ENCODE data around the gene POLR2J.
"Not testable (repeated sequence)": the region's sequence is repeated elsewhere in the genome, so short reads cannot be mapped to it uniquely, and the experiment has no call there.

The POLR2J gene

DNA sequence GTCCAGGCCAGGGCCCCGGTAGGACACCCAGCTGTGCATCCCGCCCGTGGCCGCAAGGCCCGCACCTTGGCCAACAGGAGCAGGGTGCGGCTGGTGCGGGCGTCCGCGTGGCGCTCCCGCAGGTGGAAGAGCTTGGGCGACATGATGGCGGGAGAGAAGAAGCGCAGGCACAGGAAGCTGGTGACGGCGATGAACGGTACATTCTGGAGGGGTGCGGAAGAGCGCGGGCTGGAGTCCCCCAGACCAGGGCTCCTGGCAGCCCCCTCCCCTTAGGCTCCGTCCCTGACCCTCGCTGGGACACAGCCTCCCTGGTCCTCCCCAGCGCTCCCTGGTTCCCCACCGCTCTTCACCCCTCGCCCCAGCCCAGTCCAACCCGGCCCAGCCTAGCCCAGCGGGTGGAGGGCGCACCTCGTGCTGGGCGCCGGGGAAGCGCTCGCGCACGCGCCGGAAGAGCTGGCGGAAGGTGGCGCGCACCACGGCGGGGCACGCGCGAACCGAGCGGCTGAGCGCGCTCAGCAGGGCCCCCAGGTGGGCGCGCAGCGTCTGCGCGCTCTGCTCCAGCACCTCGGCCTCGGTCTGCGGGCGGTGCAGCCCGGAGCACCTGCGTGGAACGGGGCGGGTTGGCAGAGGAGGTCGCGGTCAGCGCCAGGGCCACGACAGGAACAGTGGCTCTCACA lies 15.9 kb upstream of the POLR2J start:
- DNase-seq: not testable (repeated sequence)

DNA sequence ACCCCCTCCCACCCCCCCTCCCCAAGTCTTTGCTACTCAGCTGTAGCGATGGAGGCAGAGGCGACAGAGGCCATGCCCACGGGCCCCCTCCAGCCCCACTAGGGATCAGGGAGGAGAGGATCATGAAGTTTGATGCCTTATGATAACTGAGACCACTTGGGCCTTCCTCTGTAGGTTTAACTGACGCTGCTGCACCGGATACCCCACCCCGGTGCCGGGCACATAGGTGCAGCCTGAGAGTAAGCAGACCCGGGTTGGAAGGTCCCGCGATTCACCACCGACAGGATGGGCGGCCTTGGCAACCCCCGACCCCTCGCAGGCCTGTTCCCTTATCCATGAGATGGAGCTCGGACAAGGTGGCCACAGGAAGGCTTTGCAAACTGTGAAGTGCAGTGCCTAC lies 15.3 kb upstream of the POLR2J start:
- not testable (repeated sequence) for DNase-seq

DNA sequence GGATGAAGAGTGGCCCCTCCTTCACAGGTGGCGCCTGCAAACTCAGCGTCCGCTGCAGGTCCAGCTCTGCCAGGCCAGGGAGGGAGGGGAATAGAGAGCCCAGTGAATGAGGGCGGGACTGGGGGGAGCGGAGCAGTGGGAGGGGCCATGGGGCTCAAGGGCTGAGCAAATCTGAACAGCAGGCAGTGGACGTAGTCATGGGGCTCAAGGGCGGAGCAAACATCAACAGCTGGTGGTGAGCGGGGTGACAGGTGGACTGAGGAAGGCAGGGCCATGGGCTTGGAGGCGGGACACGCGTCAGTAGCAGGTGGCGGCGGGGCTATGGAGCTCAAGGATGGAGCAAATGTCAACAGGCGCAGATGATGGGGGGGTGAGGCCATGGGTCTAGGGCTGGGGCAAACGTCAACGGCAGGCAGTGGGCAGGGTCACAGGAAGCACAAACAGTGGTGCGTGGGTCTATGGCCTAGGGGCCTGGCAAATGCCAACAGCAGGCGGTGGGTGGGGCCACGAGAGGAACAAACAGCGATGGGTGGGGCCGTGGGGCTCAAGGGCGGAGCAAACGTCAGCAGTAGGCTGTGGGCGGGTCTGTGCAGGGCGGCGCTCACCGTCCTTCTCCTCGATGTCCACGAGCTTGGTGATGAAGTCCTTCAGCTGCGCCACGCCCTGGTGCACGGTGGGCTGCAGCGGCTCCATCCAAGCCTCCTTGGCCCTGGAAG lies 14.7 kb upstream of the POLR2J start:
- not testable (repeated sequence) for DNase-seq

DNA sequence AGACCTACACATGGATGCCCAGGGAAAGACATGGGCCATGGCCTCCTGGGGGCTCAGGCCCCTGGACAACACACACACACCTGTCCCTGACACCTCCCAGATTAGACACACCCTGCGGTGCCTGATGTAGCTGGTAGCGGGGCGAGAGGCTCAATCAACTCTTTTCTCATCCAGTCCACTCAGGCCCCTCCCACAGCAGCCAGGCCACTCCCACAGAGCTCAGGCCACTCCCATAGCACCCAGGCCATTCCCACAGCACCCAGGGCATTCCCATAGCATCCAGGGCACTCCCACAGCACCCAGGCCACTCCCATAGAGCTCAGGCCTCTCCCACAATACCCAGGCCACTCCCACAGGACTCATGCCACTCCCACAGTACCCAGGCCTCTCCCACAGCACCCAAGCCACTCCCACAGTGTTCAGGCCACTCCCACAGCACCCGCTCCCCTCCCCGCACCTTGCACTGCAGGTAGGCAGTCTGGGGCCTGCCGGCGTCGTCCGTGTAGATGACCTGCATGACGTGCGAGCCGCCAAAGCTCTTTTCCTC lies 11.9 kb upstream of the POLR2J start:
- DNase-seq: not testable (repeated sequence)

DNA sequence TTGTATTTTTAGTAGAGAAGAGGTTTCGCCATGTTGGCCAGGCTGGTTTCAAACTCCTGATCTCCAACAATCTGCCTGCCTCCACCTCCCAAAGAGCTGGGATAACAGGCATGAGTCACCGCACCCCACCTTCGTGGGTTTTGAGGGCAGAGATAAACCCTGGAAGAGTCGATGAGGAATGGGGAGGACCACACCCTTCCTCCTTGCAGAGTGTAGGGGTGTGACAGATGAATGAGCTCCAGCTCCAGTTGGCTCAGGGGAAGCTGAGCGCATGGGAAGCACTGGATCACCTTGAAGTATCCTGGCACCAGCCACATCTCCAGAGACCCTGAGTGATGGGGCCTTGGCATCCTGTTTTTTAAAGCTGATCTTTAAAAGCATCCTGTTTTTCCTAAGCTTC lies 5.6 kb upstream of the POLR2J start:
- not testable (repeated sequence) for DNase-seq

DNA sequence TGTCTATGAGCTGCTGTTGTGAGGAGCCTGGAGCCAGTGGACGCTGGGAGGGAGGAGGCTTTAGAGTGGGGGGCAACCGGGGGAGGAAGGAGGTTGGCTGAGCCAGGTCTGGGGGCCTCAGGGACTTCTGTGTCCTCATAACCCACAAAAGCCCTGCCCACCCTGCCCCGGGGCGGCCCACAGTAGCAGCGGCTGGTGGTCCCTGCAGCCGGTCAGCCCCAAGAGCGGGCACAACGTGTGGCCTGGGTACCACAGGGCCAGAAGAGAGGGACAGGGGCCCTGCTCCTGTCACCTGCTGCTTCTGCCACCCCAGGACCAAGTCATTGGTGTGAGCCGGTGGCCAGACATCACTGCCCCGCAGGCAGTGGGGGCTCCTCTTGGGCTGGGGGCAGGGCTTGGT lies 3.2 kb upstream of the POLR2J start:
- not testable (repeated sequence) for DNase-seq

DNA sequence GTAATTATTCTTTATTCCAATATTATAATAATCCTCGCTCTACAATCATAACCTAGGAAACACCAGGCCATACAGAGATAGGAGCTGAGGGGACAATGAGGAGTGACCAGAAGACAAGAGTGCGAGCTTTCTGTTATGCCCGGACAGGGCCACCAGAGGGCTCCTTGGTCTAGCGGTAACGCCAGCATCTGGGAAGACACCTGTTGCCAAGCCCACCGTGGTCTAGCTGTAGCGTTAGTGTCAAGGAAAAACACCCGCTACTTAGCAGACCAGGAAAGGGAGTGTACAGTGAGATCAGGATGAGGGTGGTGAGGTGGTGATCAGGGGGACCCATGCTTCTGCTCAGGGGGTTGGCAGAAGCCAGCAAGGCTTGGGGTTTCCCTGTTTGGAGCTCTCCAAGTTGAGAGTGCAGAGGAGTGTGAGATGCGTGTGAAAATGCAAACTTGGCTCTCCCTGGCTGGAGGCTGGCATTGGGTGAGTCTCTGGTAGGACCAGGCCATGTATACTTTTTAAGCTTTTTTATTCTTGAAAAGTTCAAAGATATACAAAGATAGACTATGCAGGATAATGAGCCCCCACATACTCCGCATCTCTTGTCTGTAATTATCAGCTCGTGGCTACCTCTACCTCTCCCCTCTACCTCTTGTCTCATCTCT lies 1.4 kb upstream of the POLR2J start:
- DNase-seq: not testable (repeated sequence)

DNA sequence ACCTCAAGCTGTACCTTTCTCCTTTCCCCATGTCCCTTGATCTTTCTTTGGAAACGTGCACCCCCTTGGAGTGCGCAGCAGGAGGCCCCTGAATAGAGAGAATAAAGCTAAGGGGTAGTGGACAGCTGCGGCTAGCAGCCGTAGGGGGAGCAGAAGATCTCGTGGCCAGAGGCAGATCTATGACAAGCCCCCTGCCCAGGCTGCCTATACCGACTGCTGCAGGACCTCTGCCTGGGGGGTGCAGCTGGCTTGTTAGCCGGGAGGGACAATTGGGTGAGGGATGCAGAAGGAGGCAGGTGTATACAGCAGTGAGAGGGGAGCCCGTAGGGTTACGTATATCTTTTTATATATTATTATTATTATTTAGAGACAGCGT lies 475 bp upstream of the POLR2J start:
- DNase-seq: not testable (repeated sequence)

DNA sequence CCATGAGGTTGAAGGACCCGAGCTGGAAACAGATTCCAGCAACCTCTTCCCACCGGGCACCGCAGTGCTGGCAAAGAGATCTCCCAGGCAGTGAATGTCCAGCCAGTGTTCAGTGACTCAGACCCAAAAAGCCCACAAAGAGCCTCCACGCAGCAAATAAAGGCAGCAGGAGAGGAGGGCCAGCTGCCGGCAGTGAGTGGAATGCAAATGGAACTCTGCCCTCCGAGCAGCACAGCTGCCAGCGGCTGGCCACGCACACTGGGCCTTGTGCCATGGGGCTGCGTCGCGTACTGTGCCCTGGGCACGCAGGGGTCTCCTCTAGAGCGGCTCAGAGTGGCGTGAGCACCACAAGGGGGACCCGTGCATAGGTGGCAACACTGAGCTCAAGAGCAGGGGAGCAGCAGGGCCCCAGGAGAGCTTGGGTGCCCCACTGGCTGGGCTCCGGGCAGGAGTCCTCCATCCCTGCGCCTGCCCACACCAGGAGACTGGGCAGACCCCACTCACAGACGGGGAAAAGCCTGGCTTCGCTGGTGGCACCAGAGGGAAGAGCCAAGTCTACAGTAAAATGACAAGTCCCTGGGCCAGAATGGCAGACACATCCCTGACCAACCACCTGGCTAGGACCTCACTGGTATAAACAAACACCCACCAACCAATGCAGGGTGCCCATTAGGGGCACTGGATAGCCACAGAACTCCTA lies 3.8 kb downstream of the POLR2J start:
- not testable (repeated sequence) for DNase-seq

DNA sequence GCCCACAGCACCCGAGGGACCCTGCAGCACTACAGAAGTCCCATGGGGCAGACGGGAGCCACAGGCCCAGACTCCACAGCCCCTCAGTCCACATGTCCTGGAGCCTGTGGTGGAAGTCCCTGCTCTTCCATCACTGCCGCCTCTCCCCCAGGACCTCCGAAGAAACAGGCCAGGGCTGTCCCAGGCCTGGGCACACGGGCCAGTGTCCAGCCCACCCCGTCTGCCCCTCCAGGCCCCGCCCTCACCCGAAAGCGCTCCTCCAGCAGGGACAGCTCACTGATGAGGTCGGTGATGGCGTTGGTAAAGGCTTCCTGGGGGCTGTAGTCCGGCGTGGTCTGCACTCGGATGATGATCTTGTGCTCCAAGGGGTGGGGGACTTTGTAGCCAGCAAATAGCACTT lies 4.6 kb downstream of the POLR2J start:
- DNase-seq: not testable (repeated sequence)

DNA sequence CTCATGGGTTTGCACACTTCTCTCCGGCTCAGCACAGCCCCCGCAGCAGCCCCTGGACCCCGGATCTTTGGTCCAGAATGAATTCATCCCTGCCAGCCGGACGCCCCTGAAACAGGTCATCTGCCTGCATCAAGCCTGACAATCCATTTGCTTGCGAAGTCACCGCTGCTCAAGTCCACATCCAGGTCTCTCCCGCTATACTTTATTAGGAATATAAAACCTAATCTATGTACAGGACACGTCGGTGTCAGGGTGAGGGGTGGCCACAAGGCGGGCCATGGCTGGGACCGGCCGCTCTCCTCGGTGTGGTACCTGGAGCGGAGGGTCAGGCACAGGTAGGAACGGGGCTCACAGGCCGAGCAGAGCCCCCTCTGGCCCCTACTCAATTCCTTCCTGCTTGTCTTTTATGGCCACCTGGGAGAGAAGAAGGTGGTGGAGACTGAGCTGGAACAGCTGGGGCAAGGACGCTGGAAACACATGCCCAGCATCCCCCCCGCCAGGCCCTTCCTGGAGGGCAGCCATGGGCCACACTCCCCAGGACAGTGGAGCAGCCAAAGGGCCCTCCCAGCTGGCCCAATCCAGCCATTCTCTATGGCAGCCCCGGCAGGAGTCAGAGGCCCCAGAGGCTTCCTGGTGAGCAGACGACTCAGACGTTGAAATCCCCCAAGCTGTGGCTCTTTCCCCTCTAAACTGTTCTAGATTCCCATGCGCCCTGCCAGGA lies 5.3 kb downstream of the POLR2J start:
- no peak for DNase-seq

DNA sequence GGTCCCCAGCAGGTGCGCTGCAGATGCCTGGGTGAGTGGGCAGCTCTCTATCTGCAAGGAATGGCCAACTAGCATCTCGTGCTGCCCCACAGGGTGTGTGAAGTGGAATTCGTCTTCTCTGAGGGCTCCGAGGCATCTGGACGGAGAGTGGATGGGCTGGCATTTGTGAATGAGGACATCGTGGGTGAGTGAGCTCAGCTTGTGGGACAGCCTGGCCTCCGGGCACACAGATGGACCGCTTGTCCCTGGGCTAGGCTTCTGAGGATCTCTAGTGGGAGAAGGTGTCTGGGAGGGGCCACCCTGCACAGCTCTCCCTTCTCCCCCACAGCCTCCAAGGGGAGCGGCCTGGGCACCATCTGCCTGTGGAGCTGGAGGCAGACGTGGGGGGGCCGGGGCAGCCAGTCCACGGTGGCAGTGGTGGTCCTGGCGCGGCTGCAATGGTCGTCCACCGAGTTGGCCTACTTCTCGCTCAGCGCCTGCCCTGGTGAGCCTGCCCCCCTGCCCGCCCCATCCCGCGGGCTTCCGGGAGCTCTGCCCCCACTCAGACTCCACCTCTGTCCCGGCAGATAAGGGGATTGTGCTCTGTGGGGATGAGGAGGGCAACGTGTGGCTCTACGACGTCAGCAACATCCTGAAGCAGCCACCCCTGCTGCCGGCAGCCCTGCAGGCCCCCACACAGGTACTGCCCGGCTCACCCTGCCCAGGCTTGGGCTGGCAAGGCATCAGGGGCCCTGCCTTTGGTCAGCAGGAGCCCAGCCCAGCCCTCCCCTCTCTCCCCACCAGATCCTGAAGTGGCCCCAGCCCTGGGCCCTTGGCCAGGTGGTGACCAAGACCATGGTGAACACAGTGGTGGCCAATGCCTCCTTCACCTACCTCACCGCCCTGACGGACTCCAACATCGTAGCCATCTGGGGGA lies 6.3 kb downstream of the POLR2J start:
- no peak for DNase-seq

DNA sequence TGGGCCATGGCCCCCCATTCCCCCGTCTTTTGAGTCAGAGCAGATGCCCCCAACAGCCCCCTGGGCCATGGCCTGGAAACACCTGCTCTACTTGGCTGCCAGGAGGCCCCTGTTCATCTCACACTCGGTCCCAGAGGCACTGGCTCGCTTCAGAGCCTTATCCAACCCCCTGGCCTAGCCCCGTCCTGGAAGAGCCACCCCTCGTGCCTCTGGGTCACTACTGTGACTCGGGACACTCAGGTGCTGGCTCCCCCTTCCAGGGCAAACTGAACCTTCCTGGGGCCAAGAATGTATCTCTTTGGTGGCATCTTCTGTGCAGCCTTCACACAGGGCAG lies 7.0 kb downstream of the POLR2J start:
- DNase-seq: no peak

DNA sequence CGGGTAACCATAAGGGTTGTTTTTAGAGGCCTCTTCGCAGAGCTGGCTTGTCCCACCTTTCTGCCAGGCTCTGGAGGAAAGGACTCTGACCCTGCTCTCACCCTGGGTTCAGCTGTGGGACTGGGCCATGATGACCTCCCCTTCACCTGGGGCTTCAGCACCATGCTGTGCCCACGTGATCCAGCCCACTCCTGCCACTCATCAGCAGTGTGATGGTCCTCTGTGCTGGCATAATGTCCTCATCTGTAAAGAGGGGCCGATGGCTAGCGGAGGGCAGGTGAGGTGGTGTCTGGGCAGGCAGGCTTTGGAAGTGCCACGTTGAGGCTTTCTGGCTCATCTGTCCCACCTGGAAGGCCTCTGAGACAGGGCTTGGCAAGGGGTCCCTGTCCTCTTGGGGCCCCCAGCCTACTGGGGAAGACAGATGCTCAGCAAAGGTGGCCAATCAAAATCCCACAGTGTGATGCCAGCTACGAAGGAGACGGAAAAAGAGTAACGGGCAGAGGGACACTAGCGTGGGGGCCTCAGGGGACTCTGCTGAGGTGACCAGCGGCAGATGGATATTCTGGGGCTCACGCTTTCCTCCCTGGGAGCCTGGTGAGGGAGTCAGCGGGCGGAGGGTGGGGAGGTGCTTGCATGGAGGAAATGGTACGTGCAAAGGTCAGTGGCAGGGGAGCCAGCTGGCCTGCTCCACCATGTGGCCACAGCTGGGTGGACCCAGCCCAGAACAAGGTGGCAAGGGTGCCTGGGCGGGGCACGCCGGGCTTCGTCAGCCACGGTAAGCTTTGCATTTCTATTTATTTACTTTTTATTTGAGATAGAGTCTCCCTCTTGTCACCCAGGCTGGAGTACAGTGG lies 8.5 kb downstream of the POLR2J start:
- no peak for DNase-seq

DNA sequence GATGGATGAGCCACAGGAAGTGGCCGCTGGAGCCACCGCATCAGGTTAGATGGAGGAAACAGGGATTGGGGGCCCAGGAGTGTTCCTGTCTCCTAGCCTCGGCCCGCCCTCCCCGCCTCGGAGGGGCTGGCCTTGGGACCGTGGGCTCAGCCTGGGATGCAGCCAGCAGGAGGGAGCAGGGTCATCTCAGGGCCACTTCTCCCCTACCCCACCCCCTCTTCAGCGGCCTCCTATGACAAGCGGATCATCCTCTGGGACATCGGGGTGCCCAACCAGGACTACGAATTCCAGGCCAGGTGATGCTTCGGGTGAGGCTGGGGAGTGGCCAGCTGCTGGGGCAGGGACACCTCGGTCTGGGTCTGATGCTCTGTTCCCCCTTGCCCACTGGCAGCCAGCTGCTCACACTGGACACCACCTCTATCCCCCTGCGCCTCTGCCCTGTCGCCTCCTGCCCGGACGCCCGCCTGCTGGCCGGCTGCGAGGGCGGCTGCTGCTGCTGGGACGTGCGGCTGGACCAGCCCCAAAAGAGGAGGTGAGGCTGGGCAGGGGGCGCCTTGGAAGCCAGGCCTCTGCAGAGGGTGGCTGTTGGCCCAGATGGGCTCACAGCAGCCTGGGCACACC lies 9.3 kb downstream of the POLR2J start:
- DNase-seq: no peak

DNA sequence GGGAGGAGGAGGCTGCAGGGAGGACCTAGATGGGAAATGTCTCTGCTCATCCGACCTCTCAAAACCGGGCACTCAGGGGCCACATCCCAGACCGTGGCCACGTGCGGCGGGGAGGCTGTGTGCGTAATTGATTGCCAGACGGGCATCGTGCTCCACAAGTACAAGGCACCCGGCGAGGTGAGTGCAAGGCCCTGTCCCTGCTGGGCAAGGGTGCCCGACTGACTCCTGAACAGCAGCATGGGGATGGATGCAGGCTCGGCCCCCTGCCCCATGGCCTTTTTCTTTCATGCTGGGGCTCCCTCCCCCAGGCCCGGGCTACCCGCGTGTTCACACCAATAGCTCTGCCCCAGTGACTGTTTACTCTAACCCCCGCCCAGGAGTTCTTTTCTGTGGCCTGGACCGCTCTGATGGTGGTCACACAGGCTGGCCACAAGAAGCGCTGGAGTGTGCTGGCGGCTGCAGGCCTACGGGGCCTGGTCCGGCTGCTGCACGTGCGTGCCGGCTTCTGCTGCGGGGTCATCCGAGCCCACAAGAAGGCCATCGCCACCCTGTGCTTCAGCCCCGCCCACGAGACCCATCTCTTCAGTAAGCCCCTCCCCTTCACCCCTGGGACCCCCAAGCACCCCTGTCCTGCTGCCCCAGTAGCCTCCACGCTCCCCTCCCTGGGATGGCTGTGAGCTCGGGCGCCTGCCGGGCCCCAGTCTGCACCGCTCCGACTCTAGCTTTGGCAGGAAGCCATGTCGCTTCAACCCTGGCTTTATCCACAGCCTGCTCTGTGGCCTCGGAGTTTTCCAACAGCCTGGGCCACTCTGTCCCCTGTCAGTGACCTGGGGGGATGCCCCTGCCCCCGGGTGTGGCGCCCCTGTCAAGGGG lies 10.0 kb downstream of the POLR2J start:
- no peak for DNase-seq

DNA sequence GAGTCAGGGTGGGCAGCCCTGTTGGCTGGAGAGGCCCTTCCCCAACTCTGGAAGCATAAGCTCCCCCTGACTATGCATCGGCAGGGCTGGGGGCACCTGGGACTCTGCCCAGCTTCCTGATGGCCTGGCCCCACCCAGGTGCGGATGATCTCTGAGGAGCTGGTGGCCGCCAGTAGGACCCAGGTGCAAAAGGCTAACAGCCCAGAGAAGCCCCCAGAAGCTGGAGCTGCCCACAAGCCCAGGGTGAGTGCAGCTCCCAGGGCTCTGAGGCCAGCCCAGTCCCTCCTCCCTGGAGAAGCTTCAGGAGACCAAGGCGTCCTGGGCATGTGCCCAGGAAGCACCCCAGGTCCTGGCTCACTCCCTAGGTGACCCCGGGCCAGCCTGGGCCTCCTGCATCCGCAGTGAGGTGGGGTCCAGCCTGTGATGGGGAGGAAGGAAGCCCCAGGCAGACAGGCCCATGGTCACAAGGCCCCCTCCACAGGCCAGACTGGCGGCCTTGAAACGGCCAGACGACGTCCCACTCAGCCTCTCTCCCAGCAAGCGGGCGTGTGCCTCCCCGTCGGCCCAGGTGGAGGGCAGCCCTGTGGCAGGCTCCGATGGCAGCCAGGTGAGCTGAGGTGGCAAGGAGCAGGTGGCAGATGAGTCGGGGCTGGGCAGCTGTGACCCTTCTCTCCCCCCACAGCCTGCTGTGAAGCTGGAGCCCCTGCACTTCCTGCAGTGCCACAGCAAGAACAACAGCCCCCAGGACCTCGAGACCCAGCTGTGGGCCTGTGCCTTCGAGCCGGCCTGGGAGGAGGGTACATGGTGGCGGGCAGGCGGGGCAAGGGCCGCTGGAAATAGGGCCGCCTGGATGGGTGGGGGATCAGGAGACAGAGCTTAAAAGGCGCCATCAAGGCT lies 10.9 kb downstream of the POLR2J start:
- no peak for DNase-seq

DNA sequence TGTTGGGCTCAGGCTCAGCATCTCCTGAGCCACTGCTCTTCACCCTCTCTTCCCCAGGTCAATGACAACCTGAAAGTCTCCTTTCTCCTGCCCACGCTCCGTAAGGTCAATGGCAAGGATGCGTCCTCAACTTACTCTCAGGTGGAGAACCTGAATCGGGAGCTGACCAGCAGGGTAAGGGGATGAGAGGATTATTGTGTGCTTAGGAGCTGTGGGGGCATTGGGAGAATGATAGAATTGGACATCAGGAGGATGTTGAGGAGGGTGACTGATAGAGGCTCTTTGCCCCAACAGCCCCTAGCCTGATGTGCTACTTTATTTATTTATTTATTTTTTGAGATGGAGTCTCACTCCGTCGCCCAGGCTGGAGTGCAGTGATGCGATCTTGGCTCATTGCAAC lies 12.6 kb downstream of the POLR2J start:
- no peak for DNase-seq

Data from GDM1 (cell line).